Caco-2 (cell line): ENCODE results near the gene GAMT. TPM values are rescaled to one million over a fixed set of nuclear protein-coding genes. Genes with fewer than 3 reads are reported as not detected.

Source experiments
- BruUV-seq: library from RNA; stranded (reverse); fragments of 400-500 nt; replicated peaks from 2 replicates; lab custom pipeline; 2021; lab: Mats Ljungman, UMichigan
- CTCF ChIA-PET: fragments of 300-600 bp; sonication (Branson Sonifier 250); formaldehyde crosslinking; loops from one replicate; lab custom pipeline; 2022; ENCODE audit warnings: antibody characterized with exemption; lab: Charles Lee
- POLR2A ChIA-PET: fragments of 300-600 bp; sonication (Branson Sonifier 250); formaldehyde crosslinking; loops from one replicate; lab custom pipeline; 2022; ENCODE audit warnings: antibody characterized with exemption; lab: Charles Lee
- DNase-seq, 2 experiments: peaks; one replicate each; pipeline versions ENCODE4 v3.0.0 to v3.0.0-alpha.2; 2020 to 2022
- H3K27me3 ChIP-seq: replicated peaks from 2 replicates; pipeline ENCODE4 v1.6.0; 2011; ENCODE audit warnings: low read length; ENCODE audit not compliant: control insufficient read depth, insufficient read depth
- H3K36me3 ChIP-seq: 2 replicates; pipeline ENCODE4 v1.5.1; 2011; ENCODE audit warnings: low read length; ENCODE audit not compliant: control insufficient read depth, insufficient read depth
- H3K4me1 ChIP-seq: fragments of 250-450 bp; sonication (Bioruptor Pico); 2 replicates; pipeline ENCODE4 v1.5.1; 2020; ENCODE audit warnings: mild to moderate bottlenecking
- H3K4me3 ChIP-seq: 2 replicates; pipeline ENCODE4 v1.5.1; 2011; ENCODE audit warnings: low read depth, mild to moderate bottlenecking, control low read depth, low read length
- H3K9me3 ChIP-seq: fragments of 250-450 bp; sonication (Bioruptor Pico); 2 replicates; pipeline ENCODE4 v1.5.1; 2020; ENCODE audit warnings: mild to moderate bottlenecking, moderate library complexity
- H3K27ac Mint-ChIP-seq: one replicate; pipeline ENCODE4 v1.8.0; 2022; ENCODE audit warnings: mixed read lengths; ENCODE audit not compliant: unreplicated experiment
- H3K27me3 Mint-ChIP-seq: one replicate; pipeline ENCODE4 v1.8.0; 2022; ENCODE audit warnings: mixed read lengths; ENCODE audit not compliant: insufficient read depth, unreplicated experiment
- H3K36me3 Mint-ChIP-seq: one replicate; pipeline ENCODE4 v1.8.0; 2022; ENCODE audit warnings: mild to moderate bottlenecking, mixed read lengths; ENCODE audit not compliant: insufficient read depth, unreplicated experiment
- H3K4me1 Mint-ChIP-seq: one replicate; pipeline ENCODE4 v1.8.0; 2022; ENCODE audit warnings: low read depth, mixed read lengths; ENCODE audit not compliant: unreplicated experiment
- H3K4me3 Mint-ChIP-seq: one replicate; pipeline ENCODE4 v1.8.0; 2022; ENCODE audit warnings: mild to moderate bottlenecking, moderate library complexity, mixed read lengths; ENCODE audit not compliant: unreplicated experiment
- H3K9me3 Mint-ChIP-seq: one replicate; pipeline ENCODE4 v1.8.0; 2022; ENCODE audit warnings: mixed read lengths; ENCODE audit not compliant: unreplicated experiment
- CTCF ChIP-seq, 2 experiments: fragments of 200-600 bp in 1 of 2; IDR thresholded peaks; 1 replicate in 1 of 2; 2 replicates in 1 of 2; pipeline versions ENCODE4 v1.5.1 to v1.8.0; 2011 to 2022; ENCODE audit warnings: antibody characterized with exemption in 1 of 2, control low read depth in 1 of 2, inconsistent platforms in 1 of 2, low read depth in 1 of 2, low read length in 1 of 2, mild to moderate bottlenecking in 1 of 2, moderate library complexity in 1 of 2; ENCODE audit not compliant: insufficient read depth in 1 of 2, severe bottlenecking in 1 of 2, unreplicated experiment in 1 of 2
- intact Hi-C: fragments of 100-400 bp; cut with micrococcal nuclease; formaldehyde crosslinking; loops from one replicate; pipeline ENCODE4 v1.10.0; 2022; ENCODE audit not compliant: unreplicated experiment
- total RNA-seq: library from RNA; stranded (reverse); gene quantifications from 2 replicates; pipeline ENCODE4 v1.2.3, GENCODE V29; 2022

GAMT gene
- total RNA-seq, 1 experiment from 2014 or later, result 75.7 TPM

- intact Hi-C loops, result loop anchor here (2.0 to 5.0 kb wide), 2 partner anchors 52 to 65 kb away; a partner anchor contains a TSS
- Histone ChIP-seq H3K9me3 (no peaks in the 10 kb centered on the region), H3K36me3 (no peaks in the 10 kb centered on the region; the same call in 1 of the 2 replicates), H3K4me1 (peaks cover 12% of the 10 kb centered on the region; the same call in 1 of the 2 replicates), H3K27me3 (no peaks in the 10 kb centered on the region), H3K4me3 (peak overlapping the region; percentile 57)
- peak; percentile 97 to 99 for DNase-seq
- peaks cover 38% of the 10 kb centered on the region for H3K36me3 Mint-ChIP-seq
- ChIA-PET CTCF (no interaction called here), POLR2A (interaction anchor here (0.6 kb wide), 1 partner anchor 106 kb away, joined by 4 read pairs; no protein-coding TSS in a partner anchor)
- no peaks in the 10 kb centered on the region for H3K27me3 Mint-ChIP-seq
- H3K9me3 Mint-ChIP-seq, result no peaks in the 10 kb centered on the region
- BruUV-seq, result TSS peak; percentile 69
- peak; percentile 58 to 63 for TF ChIP-seq CTCF (IDR thresholded peaks at IDR 0.05; ENCODE audit: insufficient read depth in 1 of 2, low read depth in 1 of 2, low read length in 1 of 2, severe bottlenecking in 1 of 2, unreplicated experiment in 1 of 2)
- peak overlapping the region; percentile 53 for H3K27ac Mint-ChIP-seq
- peaks cover 18% of the 10 kb centered on the region for H3K4me1 Mint-ChIP-seq
- peak overlapping the region; percentile 75 for H3K4me3 Mint-ChIP-seq
These were observed 5.6 kb upstream of the GAMT start for GRCh38 chr19:1406774-1407527.

GRCh38 chr19:1402411-1403070 is 1.2 kb upstream of the GAMT start:
- Histone ChIP-seq H3K4me3 (no peak overlapping the region), H3K27me3 (no peaks in the 10 kb centered on the region), H3K4me1 (peaks cover 9% of the 10 kb centered on the region), H3K9me3 (no peaks in the 10 kb centered on the region), H3K36me3 (peaks cover 2% of the 10 kb centered on the region; the same call in 1 of the 2 replicates)
- no peak for TF ChIP-seq CTCF (IDR thresholded peaks at IDR 0.05; ENCODE audit: insufficient read depth in 1 of 2, low read depth in 1 of 2, low read length in 1 of 2, severe bottlenecking in 1 of 2, unreplicated experiment in 1 of 2)
- DNase-seq, result no peak
- CTCF ChIA-PET, result interaction anchor here (0.5 kb wide), 1 partner anchor 48 kb away, joined by 3 read pairs; no protein-coding TSS in a partner anchor
- no peaks in the 10 kb centered on the region for H3K4me1 Mint-ChIP-seq
- POLR2A ChIA-PET, result no interaction called here
- no peak overlapping the region for H3K27ac Mint-ChIP-seq
- BruUV-seq, result no TSS peak
- H3K27me3 Mint-ChIP-seq, result no peaks in the 10 kb centered on the region
- H3K36me3 Mint-ChIP-seq, result peaks cover 25% of the 10 kb centered on the region
- intact Hi-C loops, result no loop called here
- peak overlapping the region; percentile 18 for H3K4me3 Mint-ChIP-seq
- no peaks in the 10 kb centered on the region for H3K9me3 Mint-ChIP-seq

- no peak for TF ChIP-seq CTCF (IDR thresholded peaks at IDR 0.05; ENCODE audit: insufficient read depth in 1 of 2, low read depth in 1 of 2, low read length in 1 of 2, severe bottlenecking in 1 of 2, unreplicated experiment in 1 of 2)
- Mint-ChIP-seq H3K27me3 (no peaks in the 10 kb centered on the region), H3K27ac (no peak overlapping the region), H3K36me3 (peaks cover 27% of the 10 kb centered on the region), H3K9me3 (no peaks in the 10 kb centered on the region), H3K4me1 (no peaks in the 10 kb centered on the region), H3K4me3 (peak overlapping the region; percentile 42)
- POLR2A ChIA-PET, result no interaction called here
- peaks cover 9% of the 10 kb centered on the region for H3K4me1 ChIP-seq
- no peak for DNase-seq
- H3K36me3 ChIP-seq, result peaks cover 2% of the 10 kb centered on the region; the same call in 1 of the 2 replicates
- CTCF ChIA-PET, result no interaction called here
- H3K4me3 ChIP-seq, result peak overlapping the region; percentile 54
- intact Hi-C loops, result no loop called here
- no TSS peak for BruUV-seq
- H3K27me3 ChIP-seq, result no peaks in the 10 kb centered on the region
- H3K9me3 ChIP-seq, result no peaks in the 10 kb centered on the region
These were observed 511 bp upstream of the GAMT start for GRCh38 chr19:1401889-1402217.
